Kidney tubule cell (primary cell): ENCODE data around the gene SPRR1B.
A peak's percentile ranks its signal among the peaks of the same experiment; 100 is the strongest.
"Not testable (repeated sequence)": the region's sequence is repeated elsewhere in the genome, so short reads cannot be mapped to it uniquely, and the experiment has no call there.

Experiments
- DNase-seq: peaks from one replicate; pipeline ENCODE4 v3.0.0-alpha.2; 2018; ENCODE audit warnings: low spot score

Gene SPRR1B, protein sequence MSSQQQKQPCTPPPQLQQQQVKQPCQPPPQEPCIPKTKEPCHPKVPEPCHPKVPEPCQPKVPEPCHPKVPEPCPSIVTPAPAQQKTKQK

DNA sequence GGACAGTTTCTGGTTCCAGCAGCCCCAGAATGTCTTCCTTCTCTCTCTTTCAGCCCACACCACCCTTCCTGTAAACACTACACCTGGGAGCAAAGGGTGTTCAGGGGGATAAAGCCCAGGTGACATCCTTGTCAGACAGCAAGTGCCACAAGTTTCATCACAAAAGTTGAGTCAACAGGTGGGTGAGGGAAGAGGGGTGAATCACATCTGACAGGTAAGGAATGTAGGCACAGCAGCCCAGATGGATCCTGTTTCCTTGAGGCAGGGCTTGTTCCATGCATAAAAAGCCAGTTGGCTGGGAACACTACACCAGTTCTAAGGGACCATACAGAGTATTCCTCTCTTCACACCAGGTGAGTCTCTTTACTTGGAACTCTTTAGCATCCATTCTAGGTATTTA lies at the start of gene SPRR1B:
TSS of gene SPRR1B (plus strand) at position 309 of the 400 bp plus-strand sequence. CDS start 1,143 bp downstream, outside the sequence.
- peak; percentile 56 for DNase-seq

DNA sequence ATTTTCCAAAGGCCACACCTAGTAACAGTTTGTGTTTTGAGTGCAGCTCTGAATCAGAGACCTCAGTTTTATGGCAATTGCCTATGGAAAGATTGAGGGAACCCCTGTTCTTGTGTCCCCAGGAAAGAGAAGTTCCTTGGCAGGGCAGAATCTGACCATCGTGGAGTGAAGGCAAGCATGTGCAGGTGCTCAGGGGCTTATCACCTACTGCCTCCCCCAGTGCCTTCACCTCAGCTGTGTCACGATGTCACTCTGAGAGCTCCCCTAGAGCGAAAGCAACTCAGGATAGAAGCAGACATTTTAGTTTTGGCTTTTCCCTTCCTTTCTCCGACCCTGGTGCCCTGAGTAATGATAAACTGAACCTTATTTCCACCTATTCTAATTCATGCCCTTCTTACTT lies 48.9 kb upstream of the SPRR1B start:
- no peak for DNase-seq

- DNase-seq = no peak
These were observed 47.8 kb upstream of the SPRR1B start for GRCh38 chr1:152983234-152983633.

DNA sequence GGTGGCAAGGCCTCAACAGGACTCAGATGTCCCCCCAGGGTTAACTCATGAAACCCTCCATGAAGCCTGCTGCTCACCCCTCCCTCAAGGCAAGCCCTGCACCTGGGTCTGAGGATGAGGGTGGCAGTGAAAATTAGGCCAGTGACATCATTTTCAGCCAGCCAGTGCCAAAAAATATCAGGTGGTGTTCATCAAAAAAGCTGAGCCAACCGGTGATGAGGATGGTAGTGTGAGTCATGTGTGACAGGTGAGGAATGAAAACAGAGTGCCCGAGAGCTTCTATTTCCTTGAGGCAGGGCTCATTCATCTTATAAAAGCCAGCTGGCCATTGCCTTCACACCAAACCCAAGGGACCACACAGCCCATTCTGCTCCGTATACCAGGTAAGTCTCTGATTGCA lies 47.3 kb upstream of the SPRR1B start, which contains the start of gene SPRR1A:
TSS of gene SPRR1A (plus strand) at position 339 of the 400 bp plus-strand sequence. CDS start 1,150 bp downstream, outside the sequence.
- peak; percentile 1 for DNase-seq

DNA sequence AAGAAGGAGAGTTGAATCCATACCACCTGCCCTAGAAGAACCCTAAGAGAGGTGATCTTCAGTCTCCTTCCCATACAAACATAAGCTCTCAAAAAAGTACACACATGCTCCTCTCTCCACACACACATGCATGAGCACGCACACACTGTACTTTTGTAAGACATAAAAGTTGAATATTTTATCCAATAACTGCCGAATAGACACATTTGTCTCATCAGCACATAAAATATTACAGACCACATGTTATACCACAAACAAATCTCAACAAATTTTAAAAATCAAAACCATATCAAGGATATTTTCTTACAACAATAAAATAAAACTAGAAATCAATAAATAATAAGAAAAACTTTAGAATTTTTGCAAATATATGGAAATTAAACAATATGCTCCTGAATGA lies 44.4 kb upstream of the SPRR1B start:
- no peak for DNase-seq

GRCh38 chr1:152993186-152993585 lies 37.8 kb upstream of the SPRR1B start:
- DNase-seq = no peak

DNA sequence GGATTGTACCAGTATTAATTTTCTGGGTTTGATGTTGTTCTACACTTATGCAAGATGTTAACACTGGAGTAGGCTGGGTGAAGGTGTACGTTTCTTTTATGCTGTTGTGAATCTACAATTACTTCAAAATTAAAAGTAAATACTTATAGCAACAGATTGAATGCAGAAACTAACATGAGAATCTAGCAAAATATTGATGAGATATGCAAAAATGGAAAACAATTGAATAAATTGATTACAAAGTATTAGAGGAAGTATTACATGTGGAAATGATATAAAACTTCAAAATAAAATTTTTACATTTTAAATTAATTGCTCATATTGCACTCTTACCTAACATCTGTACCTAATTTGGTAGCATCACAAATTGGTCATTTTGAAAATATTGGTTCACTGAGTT lies 35.2 kb upstream of the SPRR1B start:
- DNase-seq = no peak

- no peak for DNase-seq
These were observed 34.2 kb upstream of the SPRR1B start for GRCh38 chr1:152996633-152997400.

GRCh38 chr1:152997901-152998300 lies 33.1 kb upstream of the SPRR1B start:
- DNase-seq = no peak

GRCh38 chr1:152998476-152998875 lies 32.5 kb upstream of the SPRR1B start:
- DNase-seq = no peak

DNA sequence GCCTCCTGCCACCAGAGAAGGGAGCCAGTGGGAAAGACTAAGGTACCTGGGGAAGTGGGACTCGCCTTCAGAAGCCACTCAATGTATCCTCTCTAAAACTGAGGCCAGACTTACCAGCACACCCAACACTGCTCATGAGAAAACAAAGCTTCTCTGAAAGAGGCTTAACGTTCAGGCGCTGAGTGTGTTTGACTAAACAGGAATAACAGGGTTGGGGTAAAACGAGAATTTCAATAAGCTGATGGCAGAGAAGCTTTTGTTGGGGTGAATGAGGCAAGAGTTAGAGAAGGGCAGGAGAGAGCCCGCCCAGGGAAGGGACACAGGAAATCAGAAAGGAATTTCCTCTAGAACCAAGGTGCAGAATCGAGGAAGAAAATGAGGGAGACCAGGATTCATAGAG lies 31.2 kb upstream of the SPRR1B start:
- no peak for DNase-seq

- peak; percentile 1 for DNase-seq
These were observed 30.7 kb upstream of the SPRR1B start for GRCh38 chr1:153000294-153000693.

DNA sequence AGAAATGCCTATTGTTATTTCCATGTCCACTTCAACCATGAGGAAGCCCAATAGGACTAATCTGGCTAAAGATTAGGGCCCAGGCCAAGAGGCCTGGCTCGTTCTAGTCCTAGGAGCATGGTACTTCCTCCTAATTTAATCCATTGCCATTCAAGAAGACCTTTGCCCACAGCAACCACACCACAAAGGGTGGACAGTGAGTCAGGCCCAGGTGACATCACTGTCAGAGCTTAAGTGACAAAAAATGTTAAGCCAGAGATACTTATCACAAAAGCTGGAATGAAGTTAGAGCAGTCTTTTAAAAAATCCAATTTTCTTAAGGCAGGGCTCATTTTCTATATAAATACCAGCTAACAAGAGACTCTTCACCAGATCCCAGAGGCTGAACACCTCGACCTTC lies 29.6 kb upstream of the SPRR1B start, which contains the start of gene SPRR3:
TSS of gene SPRR3 (plus strand) at position 368 of the 400 bp plus-strand sequence. CDS start 1,272 bp downstream, outside the sequence.
- DNase-seq = peak; percentile 1

DNA sequence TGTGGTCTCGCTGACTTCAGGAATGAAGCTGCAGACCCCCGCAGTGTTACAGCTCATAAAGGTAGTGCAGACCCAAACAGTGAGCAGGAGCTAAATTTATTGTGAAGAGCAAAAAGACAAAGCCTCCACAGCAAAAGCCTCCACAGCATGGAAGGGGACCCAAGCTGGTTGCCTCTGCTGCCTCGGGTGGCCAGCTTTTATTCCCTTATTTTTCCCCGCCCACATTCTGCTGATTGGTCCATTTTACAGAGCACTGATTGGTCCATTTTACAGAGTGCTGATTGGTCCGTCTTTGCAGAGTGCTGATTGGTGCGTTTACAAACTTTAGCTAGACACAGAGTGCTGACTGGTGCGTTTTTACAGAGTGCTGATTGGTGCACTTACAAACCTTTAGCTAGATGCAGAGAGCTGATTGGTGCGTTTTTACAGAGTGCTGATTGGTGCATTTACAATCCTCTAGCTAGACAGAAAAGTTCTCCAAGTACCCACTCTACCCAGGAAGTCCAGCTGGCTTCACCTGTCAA lies 19.7 kb upstream of the SPRR1B start:
- not testable (repeated sequence) for DNase-seq

DNA sequence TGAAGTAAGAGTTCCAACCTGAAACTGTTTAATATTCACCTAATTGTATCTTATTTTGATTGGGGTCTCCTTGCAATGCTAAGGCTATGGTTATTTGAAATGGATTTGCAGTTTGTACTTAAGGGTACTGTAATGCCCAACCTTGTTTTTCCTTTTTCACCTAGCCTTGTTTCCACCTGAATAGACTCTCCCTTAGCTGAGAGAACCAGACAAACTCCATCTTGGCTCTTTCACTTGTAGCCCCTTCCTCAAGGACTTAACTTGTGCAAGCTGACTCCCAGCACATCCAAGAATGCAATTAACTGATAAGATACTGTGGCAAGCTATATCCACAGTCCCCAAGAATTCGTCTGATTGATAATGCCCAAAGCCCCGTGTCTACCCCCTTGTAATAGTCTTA lies 9.2 kb upstream of the SPRR1B start:
- not testable (repeated sequence) for DNase-seq

GRCh38 chr1:153022340-153022739 lies 8.7 kb upstream of the SPRR1B start:
- not testable (repeated sequence) for DNase-seq

DNA sequence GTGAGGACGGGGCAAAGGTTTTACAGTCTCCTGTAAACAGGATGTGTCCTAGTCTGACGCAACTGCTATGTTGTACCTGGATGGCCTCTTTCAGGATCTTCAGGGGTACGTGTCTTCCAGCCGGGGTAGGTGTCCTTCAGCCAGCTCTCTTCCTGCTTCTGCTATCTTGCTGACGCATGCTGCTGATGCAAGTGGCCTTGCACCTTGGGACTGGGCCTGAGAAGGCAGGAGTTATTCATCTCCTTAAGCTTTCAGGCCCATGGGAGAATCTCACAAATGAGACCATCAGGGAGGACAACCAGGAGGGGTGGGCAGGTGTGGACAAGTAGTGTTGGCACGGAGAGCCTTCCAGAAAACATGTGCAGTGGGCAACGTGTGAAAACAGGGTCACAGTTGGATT lies 7.9 kb upstream of the SPRR1B start:
- no peak for DNase-seq

- DNase-seq = no peak
These were observed 6.6 kb upstream of the SPRR1B start for GRCh38 chr1:153024413-153024812.

GRCh38 chr1:153025797-153026196 lies 5.2 kb upstream of the SPRR1B start:
- DNase-seq = no peak

DNA sequence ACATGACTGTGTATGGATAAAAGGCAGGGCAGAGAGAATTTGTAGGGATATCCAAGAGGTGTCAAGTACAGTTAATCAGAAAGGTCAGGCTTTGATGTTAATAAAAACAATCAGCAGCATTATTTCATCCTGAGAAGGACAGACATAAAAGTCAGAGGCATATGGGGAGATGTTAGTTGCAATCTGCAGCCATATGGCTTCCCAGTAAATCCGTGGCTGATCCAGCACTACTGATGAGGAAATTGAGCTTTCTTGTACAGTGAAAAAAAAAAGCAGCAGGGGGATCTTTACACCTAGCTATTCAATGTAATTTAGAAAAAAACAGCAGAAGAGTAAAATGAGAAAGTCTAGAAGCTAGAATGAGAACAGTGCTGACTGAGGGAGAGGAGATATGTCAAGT lies 2.2 kb upstream of the SPRR1B start:
- DNase-seq = no peak

DNA sequence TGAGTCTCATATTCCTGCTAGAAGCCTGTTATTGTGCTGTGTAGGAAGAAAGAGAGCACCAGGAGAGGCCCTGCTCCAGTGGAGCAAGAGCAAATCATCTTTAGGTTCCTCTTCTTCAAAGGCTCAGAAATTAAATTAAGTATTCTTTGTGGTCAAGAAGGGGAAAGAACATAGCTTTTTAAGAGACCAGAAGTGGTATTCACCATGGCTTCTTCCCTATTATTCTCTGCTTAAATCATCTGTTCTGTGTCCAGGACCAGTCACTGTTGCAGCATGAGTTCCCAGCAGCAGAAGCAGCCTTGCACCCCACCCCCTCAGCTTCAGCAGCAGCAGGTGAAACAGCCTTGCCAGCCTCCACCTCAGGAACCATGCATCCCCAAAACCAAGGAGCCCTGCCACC lies 1.1 kb downstream of the SPRR1B start:
- DNase-seq = no peak

GRCh38 chr1:153032677-153033308 lies 1.8 kb downstream of the SPRR1B start:
- peak; percentile 81 for DNase-seq

- no peak for DNase-seq
These were observed 4.2 kb downstream of the SPRR1B start for GRCh38 chr1:153035211-153035610.
